ENCODE measurements around the gene C10orf95.
"Not testable (repeated sequence)": the region's sequence is repeated elsewhere in the genome, so short reads cannot be mapped to it uniquely, and the experiment has no call there.

Gene C10orf95

DNA sequence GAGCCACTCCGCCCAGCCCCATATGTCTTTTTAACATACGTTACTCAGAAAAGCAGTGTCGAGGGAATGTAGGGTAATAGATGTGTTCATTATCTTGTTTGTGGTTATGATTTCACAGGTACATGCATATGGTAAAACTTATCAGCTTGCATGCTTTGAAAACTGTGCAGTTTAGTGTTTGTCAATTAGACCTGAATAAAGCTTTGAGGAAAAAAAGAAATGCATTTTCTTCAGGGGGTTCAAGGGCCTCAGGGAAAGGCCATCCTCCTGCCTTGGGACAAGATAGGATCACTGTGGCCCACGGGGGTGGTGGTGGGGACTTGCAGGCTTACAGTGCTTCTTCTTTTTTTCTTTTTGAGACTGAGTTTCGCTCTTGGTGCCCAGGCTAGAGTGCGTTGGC lies 16.0 kb upstream of the C10orf95 start:
- no peak for DNase-seq (ENCODE audit: low read depth in 4 of 4, low spot score in 1 of 4)

DNA sequence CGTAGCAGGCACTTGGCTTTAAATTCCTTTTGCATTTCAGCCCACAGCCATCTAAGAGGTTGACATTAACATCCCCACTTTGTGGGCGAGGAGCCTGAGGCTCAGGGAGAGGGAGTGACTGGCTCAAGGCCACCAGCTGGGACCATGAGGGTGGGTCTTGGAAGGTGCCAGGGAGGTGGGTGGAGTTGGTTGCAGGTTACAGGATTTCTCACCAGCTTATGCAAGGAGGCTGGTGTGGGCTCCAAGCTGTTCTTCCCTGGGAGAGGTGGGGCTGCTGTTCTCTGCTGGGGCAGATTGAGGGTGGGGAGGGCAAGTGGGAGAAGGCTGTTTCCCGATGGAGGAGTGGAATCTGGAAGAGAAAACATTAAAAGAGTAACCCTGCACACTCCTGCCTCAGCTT lies 14.1 kb upstream of the C10orf95 start:
- DNase-seq (ENCODE audit: low read depth in 4 of 4, low spot score in 1 of 4): no peak

DNA sequence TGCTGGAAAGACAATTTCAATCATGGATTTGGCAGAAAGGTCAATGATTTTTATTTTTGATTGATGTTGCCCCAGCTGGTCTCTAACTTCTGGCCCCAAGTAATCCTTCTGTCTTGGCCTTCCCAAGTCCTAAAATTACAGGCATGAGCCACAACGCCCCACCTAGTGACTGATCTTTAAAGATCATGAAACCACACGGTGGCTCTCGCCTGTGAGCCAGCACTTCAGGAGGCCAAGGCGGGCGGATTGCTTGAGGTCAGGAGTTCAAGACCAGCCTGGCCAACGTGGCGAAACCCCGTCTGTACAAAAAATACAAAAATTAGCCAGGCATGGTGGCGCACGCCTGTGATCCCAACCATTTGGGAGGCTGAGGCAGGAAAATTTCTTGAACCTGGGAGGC lies 12.6 kb upstream of the C10orf95 start:
- no peak for DNase-seq (ENCODE audit: low read depth in 4 of 4, low spot score in 1 of 4)

DNA sequence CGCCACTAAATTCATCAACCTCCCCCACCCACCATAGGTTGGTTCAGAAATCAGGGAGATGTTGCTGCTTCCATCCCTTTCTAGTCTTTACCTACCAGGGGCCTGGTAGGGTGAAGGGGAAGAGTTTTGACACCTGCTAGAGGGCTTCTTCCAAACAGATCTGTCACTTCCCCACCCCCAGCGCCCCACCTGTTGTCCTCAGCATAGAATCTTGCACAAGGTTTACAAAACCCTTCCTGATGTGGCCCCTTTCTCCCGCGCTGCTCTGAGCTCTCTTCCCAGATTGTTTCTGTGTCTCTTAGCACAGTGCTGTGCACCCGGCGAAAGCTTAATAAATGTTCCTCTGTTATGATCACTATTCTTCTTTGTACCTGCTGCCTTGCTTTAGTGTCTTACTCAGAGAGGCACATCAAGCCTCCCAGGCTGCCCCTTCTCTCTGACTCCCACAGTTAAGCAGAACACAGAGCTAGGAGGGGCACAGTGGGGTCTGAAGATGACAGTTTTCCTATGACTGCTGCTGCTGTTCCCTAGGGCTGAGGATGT lies 11.2 kb upstream of the C10orf95 start:
- DNase-seq (ENCODE audit: low read depth in 4 of 4, low spot score in 1 of 4): no peak

DNA sequence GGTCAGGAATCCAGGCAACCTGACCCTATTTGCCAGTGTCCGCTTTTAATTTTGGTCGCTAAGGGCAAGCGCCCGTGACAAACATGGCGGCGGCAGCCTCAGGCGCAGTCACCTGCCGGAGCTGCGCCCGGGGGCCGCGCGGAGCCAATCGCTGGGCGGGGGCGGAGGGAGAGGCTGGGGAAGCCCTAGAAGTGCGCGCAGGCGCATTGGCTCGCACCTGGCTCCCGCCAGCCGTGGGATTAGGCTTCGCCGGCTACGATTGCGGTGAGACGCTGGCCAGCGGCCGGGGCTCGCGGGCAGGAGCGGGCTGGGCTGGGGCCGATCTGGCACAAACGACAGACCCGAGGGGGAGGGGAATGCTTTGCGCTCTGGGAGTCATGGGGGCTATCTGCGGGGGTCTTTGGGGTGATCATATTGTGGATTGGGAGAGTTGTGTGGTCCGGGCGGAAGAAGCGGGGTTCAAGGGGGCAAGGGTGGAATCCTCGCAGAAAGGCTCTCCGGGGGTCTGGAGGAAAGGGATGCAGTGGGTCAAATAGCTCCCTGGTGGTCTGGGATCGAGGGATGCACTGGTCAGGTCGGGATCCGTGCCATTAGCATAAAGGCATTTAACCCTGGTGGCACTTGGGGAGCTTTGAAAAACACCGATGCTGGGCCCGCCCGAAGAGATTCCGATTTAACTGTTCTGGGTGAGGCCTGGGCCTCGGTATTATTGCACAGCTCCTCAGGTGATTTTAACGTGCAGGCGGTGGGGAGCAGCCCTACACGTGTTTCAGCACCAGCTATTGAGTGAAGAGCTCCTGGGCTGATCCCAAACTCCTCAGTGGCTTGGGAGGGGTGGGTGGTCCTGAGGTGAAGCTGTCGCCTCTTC lies 10.1 kb upstream of the C10orf95 start:
- peak; percentile 85 to 92 (median 88) for DNase-seq (ENCODE audit: low read depth in 4 of 4, low spot score in 1 of 4)

DNA sequence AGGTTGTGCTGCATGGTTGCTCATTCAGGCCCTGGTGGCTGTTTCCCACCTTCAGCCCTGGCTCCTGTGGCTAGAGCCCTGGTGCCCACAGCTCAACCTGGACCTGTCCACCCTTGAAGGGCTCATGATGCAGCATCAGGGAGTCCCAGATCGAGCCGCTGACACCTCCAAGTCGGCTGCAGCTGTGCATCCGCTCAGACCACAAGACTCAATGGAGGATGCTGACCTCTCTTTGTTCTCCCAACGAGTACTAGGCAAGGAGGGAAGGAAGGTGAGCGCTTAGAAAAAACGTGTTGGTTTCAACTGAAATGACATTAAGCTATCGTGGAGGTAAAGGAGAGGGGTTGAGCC lies 9.5 kb upstream of the C10orf95 start:
- DNase-seq (ENCODE audit: low read depth in 4 of 4, low spot score in 1 of 4): no peak

DNA sequence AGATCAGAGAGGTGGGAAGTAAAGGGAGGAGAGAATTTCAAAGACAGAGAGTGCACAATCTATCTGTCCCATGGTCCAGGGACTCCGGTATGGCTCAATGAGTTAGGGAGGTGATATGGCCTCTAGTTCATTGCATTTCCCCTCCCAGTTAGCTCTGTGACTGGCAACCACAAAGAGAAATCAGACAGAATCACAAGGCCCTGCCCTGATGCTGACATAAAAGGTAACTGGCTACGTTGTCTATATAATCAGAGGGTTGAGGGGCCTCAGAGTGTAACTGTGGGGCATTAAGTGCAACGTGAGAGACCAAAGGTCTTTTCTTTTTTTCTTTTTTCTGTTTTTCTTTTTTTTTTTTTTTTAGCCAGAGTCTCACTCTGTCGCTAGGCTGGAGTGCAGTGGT lies 7.3 kb upstream of the C10orf95 start:
- no peak for DNase-seq (ENCODE audit: low read depth in 4 of 4, low spot score in 1 of 4)

DNA sequence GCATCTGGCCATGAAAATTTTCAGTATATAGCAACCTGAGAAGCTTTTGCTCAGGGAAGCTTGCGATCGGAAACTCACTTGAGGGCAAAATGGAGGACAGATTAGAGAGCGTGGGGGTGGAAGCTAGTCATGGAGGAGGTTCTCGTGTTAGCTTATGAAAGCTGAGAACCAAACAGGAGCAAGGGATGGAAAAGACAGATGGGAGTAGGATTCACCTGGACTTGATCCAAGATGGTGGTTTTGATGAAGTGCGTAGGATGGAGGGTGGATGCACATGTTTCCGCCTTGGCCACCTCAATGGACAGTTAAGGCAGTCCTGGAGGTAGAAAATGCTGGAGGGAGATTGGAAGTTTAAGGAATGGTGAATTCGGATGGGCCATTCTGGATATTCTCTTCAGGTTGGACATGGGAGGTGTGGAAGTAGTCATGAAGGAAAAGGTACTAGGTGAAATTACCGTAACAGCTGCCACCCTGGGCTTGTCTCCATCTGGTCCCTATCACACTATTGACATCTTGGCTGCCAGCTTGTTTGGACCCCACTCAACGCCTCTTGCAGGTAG lies 6.3 kb upstream of the C10orf95 start:
- DNase-seq (ENCODE audit: low read depth in 4 of 4, low spot score in 1 of 4): no peak

DNA sequence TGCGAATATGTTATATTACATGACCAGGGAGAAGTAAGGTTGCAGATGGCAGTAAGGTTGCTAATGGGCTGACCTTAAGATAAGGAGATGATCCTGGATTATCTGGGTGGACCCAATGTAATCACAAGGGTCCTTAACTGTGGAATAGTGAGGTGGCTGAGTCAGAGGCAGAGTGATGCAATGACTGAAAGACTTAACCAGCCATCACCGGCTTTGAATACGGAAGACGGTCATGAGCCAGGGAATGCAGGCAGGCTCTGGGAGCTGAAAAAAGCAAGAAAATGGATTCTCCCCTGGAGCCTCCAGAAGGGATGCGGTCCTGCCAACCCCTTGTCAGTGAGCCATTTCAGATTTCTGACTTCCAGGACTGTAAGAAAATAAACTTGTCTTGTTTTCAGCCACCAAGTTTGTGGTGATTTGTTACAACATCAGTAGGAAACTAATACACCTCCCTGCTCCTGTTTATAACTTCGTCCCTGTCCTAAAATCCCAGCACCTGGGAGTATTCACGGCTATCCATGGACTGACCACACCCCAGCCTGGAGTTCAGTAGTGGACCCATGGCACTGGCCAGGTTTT lies 4.6 kb upstream of the C10orf95 start:
- no peak for DNase-seq (ENCODE audit: low read depth in 4 of 4, low spot score in 1 of 4)

DNA sequence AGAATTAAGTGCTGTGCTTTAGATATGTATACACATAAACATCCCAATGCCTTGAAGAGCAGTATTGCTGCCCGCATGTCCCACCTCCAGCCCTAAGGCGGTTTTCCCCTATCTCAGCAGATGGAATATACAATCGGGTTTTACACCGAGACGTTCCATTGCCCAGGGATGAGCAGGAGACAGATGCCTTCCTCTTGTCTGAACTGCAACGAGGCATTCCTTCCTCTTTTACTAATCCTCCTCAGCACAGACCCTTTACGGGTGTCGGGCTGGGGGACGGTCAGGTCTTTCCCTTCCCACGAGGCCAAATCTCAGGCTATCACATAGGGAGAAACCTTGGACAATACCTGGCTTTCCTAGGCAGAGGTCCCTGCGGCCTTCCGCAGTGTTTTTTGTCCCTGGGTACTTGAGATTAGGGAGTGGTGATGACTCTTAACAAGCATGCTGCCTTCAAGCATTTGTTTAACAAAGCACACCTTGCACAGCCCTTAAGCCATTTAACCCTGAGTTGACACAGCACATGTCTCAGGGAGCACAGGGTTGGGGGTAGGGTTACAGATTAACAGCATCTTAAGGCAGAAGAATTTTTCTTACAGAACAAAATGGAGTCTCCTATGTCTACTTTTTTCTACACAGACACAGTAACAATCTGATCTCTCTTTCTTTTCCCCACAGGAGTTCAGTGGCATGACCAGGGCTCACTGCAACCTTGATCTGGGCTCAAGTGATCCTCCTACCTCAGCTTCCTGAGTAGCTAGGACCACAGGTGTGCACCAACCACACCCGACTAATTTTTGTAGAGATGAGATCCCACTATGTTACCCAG lies 3.5 kb upstream of the C10orf95 start:
- not testable (repeated sequence) for DNase-seq (ENCODE audit: low read depth in 4 of 4, low spot score in 1 of 4)

DNA sequence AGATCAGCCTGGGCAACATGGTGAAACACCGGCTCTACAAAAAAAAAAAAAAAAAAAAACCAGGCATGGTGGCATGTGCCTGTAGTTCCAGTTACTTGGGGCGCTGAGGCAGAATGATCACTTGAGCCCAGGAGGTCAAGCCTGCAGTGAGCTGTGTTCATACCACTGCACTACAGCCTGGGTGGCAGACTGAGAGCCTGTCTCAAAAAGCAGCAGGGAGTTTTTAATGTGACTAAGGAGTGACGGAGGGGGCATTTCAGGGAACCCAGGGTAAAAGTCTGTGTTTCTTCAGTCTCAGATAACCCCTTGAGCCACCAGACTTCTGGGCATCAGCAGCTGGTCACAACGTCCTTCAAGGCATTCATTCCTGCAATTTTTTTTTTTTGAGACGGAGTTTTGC lies 2.2 kb upstream of the C10orf95 start:
- DNase-seq (ENCODE audit: low read depth in 4 of 4, low spot score in 1 of 4): no peak

DNA sequence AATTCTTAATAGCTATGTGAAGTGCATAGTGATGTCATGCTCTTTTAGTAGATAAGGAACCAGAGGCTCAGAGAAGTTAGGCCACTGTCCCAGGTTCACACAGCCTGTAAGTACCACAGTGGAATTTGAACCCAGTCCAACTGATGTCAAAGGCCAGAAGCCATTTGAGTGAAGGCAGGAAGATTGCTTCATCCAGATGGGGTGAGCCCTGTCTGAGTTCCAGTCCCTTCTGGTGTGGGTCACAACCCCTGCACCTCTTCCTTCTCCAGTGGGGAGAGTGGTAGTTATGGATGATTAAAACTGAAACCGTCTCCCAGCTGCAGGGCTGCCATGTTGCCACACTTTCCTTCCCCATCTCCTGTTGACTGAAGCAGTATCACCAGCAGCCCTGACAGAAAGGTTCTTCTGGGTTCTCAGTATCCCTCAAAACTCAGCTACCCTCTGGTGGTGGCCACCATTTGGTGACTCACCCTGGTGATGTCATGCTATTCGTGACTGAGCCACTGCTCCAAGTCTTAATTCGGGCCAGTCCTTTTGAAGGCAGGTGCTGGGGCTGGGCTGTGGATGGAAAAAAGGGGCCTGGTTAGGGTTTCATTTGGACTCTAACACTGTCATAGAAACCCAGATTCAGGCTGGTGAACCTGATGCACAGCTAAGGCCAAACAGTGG lies 1.5 kb upstream of the C10orf95 start:
- DNase-seq (ENCODE audit: low read depth in 4 of 4, low spot score in 1 of 4): peak in 1 of 4 experiments; percentile 72

DNA sequence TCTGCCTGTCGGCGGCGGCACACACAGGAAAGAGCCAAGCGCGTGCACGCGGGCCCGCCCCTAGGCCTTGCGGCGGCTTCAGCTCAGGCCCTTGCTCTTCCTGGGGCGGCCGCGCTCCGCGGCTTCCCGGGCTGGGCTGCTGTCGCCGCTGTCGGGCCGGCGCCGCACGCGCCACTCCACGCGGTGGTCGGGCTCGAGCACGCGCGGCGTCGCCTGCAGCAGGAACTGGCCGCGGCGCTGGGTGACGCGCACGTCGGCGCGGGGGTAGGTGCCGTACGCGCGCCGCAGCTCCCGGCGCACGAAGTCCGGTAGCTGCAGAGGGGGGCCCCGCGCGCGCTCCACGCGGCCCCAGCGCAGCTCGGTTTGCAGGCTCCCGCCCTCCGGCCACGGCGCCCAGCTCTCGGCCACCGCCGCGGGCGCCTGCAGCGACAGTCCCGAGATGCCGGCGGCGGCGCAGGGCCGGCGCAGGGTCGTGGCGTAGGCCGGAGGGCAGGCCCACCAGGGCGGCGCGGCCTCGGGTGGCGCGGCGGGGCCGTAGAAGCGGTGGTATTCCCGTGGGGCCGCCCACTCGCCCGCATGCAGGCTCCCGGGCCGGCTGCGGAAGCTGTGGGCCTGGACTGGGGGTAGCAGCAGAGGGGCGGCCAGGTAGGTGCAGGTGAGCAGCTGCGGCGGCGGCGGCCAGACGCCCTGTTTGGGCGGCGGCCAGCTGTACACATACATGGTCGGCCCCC lies 804 bp downstream of the C10orf95 start:
- peak in 3 of 4 experiments; percentile 55 to 76 (median 73) for DNase-seq (ENCODE audit: low read depth in 4 of 4, low spot score in 1 of 4)

DNA sequence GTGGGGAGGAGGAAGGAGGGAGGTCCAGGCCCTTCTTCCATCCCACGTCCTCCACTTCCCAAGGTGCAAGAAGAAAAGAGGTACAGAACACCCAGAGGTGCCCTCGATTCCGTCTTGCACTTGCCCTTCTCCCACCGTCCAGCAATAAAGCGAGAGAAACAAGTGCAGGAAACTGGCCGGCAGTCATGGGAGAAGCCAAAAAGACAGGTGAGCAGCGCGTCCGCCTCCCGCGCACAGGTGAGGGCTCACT lies 1.3 kb downstream of the C10orf95 start:
- no peak for DNase-seq (ENCODE audit: low read depth in 4 of 4, low spot score in 1 of 4)

DNA sequence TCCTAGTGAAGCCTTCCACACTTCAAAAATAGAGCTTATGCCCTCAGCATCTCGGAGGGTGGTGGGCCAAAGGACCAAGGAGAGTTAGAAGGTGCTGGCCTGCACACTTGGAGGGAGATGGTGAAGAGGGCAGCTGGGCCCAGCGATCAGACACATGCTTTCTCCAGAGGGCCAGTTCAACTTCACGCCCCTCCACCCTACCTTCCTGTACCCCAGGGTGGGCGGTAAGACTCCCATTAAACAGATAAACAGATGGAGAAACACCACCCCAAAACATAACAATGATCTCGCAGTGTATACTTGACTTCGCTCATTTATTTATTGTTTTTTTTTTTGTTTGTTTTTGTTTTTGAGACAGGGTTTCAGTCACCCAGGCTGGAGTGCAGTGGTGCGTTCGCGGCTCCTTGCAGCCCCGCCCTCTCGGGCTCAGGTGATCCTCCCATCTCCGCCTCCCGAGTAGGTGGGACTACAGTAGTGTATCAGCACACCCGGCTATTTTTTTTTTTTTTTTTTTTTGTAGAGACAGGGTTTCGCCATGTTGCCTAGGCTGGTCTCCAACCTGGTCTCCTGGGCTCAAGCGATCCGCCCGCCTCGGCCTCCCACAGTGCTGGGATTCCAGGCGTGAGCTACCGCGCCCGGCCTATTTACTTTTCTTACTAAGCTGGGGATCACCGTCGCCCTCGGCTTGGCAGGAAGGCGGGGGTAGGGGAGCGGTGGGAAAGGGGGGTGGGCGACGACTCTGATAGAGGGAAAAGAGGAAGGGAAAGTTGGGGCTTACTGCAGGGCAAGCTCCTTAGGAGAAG lies 1.8 kb downstream of the C10orf95 start:
- peak in 3 of 4 experiments; percentile 58 to 84 (median 73) for DNase-seq (ENCODE audit: low read depth in 4 of 4, low spot score in 1 of 4)

DNA sequence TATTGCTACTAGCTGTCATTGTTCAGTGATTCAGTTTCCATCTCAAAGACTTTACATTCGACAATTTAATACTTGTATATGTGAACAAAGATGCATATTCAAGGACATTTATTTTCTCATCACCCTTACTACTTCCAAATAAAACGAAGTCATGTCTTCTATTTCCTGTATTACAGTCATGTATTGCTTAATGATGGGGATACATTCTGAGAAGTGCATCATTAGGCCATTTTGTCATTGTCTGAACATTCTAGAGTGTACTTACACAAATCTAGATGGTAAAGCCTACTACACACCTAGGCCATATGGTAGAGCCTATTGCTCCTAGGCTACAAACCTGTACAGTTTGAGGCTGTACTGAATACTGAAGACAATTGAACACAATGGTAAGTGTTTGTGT lies 6.5 kb downstream of the C10orf95 start:
- DNase-seq (ENCODE audit: low read depth in 4 of 4, low spot score in 1 of 4): no peak

DNA sequence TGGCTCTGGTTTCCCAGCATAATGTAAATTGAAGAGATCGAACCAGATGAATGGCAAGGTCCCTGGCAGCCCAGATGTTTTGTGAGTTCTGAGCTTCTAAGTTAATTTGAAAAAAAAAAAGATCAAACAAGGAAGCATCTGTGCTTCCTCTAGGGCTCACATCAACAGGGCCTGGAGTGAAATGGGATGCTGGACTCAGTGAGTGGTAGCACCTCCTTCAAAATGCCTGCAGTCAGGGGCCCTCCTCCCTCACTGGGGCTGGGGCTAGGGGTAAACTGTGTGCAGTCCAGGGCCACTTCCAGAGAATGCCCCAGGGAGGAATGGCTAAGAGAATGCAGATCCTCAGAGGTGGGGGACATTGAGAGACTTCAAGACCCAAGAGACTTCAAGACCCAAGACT lies 13.0 kb downstream of the C10orf95 start:
- no peak for DNase-seq (ENCODE audit: low read depth in 4 of 4, low spot score in 1 of 4)

DNA sequence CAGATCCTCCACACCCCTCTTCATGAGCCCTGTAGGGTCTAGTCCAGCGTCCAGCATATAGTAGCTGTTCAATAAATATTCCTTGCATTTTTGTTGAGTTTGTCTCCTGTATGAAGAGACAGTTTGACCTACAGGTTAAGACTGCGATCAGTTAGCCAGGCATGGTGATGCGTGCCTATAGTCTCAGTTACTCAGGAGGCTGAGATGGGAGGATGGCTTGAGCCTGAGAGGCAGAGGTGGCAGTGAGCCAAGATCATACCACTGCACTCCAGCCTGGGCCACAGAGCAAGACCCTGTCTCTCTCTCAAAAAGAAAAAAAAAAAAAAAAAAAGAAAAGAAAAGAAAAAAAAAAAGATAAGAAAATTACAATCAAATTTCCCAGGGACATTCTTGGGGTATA lies 13.8 kb downstream of the C10orf95 start:
- DNase-seq (ENCODE audit: low read depth in 4 of 4, low spot score in 1 of 4): no peak

DNA sequence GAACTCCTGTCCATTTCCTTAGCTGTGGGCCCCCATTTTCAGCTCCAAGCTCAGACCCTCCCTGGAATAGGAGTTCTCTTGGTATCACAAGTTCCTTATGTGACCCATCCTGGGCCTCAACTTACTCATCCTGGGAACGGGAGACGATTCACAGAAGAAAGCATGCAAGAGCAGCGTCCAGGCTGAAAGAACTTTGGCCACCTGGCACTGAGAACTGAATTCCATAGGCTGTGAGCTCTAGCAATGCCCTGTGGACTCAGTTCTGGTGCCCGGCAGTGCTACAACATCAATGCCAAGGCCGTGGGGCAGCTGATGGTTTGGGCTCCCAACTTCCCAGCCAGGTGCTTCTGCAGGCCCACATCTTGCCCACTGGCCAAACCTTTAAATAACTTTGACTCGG lies 15.0 kb downstream of the C10orf95 start:
- DNase-seq (ENCODE audit: low read depth in 4 of 4, low spot score in 1 of 4): no peak
